Measurements from ENCODE around the gene C10orf71.

The C10orf71 gene

GRCh38 chr10:49348593-49348992 lies 49.6 kb downstream of the C10orf71 start:
- no peak for DNase-seq (ENCODE audit: low spot score in 2 of 2)
- H3K9me3 Mint-ChIP-seq, result peaks cover 9% of the 10 kb centered on the region
- no peaks in the 10 kb centered on the region for H3K4me1 Mint-ChIP-seq
- no peak overlapping the region for H3K4me3 Mint-ChIP-seq
- no peak for ATAC-seq
- H3K36me3 Mint-ChIP-seq, result no peaks in the 10 kb centered on the region
- no peak overlapping the region for H3K27ac Mint-ChIP-seq

GRCh38 chr10:49349390-49349789 lies 50.4 kb downstream of the C10orf71 start:
- peaks cover 9% of the 10 kb centered on the region for H3K9me3 Mint-ChIP-seq
- ATAC-seq, result no peak
- H3K4me1 Mint-ChIP-seq, result no peaks in the 10 kb centered on the region
- no peak overlapping the region for H3K4me3 Mint-ChIP-seq
- DNase-seq (ENCODE audit: low spot score in 2 of 2), result no peak
- H3K36me3 Mint-ChIP-seq, result no peaks in the 10 kb centered on the region
- H3K27ac Mint-ChIP-seq, result no peak overlapping the region

- Mint-ChIP-seq H3K4me3 (no peak overlapping the region), H3K36me3 (no peaks in the 10 kb centered on the region), H3K27ac (no peak overlapping the region), H3K4me1 (no peaks in the 10 kb centered on the region), H3K9me3 (peaks cover 9% of the 10 kb centered on the region)
- DNase-seq (ENCODE audit: low spot score in 2 of 2) (no peak), ATAC-seq (no peak)
Observed at GRCh38 chr10:49350138-49350537, 51.2 kb downstream of the C10orf71 start.

DNA sequence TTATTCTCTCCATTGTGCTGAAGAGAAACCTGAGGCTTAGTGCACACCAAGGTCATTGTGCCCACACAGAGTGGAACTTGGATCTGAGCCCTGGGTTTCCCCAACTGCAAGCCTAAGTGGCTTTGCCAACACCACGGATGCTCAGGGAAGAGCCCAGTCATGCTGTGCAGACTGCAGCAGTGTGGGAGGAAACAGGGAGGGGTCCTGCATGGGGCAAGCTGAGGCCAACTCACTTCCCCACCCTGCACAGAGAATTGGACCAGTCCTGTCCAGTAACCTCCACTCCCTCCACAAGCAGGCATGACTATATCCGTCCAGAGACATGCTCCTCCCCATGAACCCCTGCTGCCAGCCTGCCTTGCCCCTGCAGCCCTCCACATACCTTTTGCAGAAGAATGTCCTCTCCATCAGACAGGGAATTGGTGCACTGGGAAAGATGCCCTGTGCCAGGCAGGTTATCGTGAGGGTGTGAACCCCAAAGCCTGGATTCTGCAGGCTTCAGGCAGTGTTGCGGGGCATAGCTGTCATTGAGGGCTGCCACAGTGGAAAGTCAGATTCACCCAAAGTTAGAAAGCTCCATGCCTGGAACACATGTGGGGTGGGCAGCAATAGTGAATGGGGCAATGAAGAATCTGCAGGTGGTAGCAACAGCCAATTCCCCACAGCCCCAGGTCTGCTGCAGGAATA lies 52.0 kb downstream of the C10orf71 start:
- Mint-ChIP-seq H3K4me3 (no peak overlapping the region), H3K4me1 (no peaks in the 10 kb centered on the region), H3K36me3 (no peaks in the 10 kb centered on the region), H3K27ac (no peak overlapping the region), H3K9me3 (peaks cover 9% of the 10 kb centered on the region)
- no peak for ATAC-seq
- no peak for DNase-seq (ENCODE audit: low spot score in 2 of 2)

GRCh38 chr10:49351669-49352068 lies 52.7 kb downstream of the C10orf71 start:
- no peak for ATAC-seq
- no peak overlapping the region for H3K4me3 Mint-ChIP-seq
- H3K9me3 Mint-ChIP-seq, result peaks cover 9% of the 10 kb centered on the region

DNA sequence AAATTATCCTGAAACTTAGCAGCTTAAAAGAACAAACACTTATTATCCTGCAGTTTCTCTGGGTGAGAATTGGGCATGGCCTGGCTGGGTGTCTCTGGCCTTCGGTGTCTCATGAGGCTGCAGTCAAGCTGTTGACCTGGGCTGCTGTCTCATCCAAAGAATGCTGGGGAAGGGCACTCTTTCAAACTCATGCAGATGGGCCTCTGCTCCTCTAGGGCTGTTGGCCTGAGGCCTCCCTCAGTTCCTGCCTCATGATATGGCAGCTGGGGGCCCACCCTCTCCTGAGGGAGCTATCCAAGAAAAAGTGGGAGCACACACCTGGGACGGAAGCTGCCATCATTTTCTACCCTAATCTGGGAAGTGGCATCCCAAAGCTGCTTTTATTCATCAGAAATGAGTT lies 53.4 kb downstream of the C10orf71 start:
- Mint-ChIP-seq H3K36me3 (no peaks in the 10 kb centered on the region), H3K4me1 (peaks cover 5% of the 10 kb centered on the region), H3K9me3 (peaks cover 9% of the 10 kb centered on the region), H3K4me3 (no peak overlapping the region), H3K27ac (no peak overlapping the region)
- ATAC-seq (no peak), DNase-seq (ENCODE audit: low spot score in 2 of 2) (no peak)

More at GRCh38 chr10:49351669-49352068, 52.7 kb downstream of the C10orf71 start:
- DNase-seq (ENCODE audit: low spot score in 2 of 2), result no peak
- Mint-ChIP-seq H3K27ac (no peak overlapping the region), H3K4me1 (peaks cover 1% of the 10 kb centered on the region), H3K36me3 (no peaks in the 10 kb centered on the region)

GRCh38 chr10:49353026-49353894 lies 54.3 kb downstream of the C10orf71 start:
- Mint-ChIP-seq H3K27ac (no peak overlapping the region), H3K4me1 (peaks cover 5% of the 10 kb centered on the region), H3K36me3 (no peaks in the 10 kb centered on the region), H3K9me3 (peaks cover 9% of the 10 kb centered on the region), H3K4me3 (no peak overlapping the region)
- ATAC-seq (no peak), DNase-seq (ENCODE audit: low spot score in 2 of 2) (no peak)

GRCh38 chr10:49353895-49354566 lies 55.1 kb downstream of the C10orf71 start:
- H3K36me3 Mint-ChIP-seq, result no peaks in the 10 kb centered on the region
- ATAC-seq (no peak), DNase-seq (ENCODE audit: low spot score in 2 of 2) (peak in 1 of 2 donors; percentile 43)
- no peak overlapping the region for H3K27ac Mint-ChIP-seq
- peaks cover 8% of the 10 kb centered on the region for H3K9me3 Mint-ChIP-seq
- no peak overlapping the region for H3K4me3 Mint-ChIP-seq
- peaks cover 5% of the 10 kb centered on the region for H3K4me1 Mint-ChIP-seq

DNA sequence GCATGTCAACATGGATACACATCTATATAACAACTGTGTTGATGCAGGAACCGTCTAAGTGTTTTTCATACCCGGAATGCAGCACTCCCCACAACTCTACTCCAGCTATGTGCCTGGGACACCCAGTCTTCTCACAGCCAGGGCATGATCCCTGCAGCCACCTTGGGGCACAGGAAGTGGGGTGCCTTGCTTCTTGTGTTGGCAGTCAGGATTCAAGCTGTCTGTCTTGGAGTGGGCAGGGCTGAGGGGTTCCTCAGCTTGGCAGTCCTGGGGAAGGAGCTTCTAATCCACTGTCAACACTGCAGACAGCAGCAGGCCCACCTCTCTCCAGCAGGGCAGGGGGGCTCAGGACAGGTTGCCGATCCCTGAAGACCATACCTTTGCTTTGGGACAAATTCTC lies 55.6 kb downstream of the C10orf71 start:
- H3K36me3 Mint-ChIP-seq, result no peaks in the 10 kb centered on the region
- H3K4me3 Mint-ChIP-seq, result no peak overlapping the region
- no peak overlapping the region for H3K27ac Mint-ChIP-seq
- peak in 1 of 2 donors; percentile 38 for DNase-seq (ENCODE audit: low spot score in 2 of 2)
- peaks cover 5% of the 10 kb centered on the region for H3K9me3 Mint-ChIP-seq
- ATAC-seq, result no peak
- H3K4me1 Mint-ChIP-seq, result peaks cover 5% of the 10 kb centered on the region

- DNase-seq (ENCODE audit: low spot score in 2 of 2), result peak in 1 of 2 donors; percentile 18
- H3K27ac Mint-ChIP-seq, result no peak overlapping the region
- H3K4me3 Mint-ChIP-seq, result no peak overlapping the region
- peaks cover 5% of the 10 kb centered on the region for H3K4me1 Mint-ChIP-seq
- H3K9me3 Mint-ChIP-seq, result peaks cover 3% of the 10 kb centered on the region
- ATAC-seq, result no peak
- no peaks in the 10 kb centered on the region for H3K36me3 Mint-ChIP-seq
Observed at GRCh38 chr10:49355221-49355620, 56.3 kb downstream of the C10orf71 start.

DNA sequence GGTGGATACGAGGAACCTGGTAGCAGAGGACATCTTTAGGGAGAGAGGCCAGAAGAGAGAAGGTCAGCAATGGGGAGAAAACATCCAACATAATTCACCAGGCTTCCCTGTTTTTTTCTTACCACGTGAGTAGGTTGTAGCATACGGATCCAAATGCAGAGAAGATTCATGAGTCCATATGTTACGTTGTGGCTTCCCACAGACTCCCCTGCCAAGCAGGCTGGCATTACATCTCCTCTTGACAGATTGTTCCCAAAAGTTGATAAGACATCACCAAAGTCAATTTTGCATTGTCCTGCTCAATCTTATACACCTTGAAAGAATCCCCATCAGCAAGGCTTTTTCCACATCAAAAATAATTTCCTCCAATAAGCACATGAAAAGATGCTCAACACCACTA lies 57.2 kb downstream of the C10orf71 start:
- H3K36me3 Mint-ChIP-seq, result no peaks in the 10 kb centered on the region
- ATAC-seq (no peak), DNase-seq (ENCODE audit: low spot score in 2 of 2) (peak in 1 of 2 donors; percentile 30)

GRCh38 chr10:49356944-49357343 lies 58.0 kb downstream of the C10orf71 start:
- no peak overlapping the region for H3K27ac Mint-ChIP-seq
- H3K36me3 Mint-ChIP-seq, result no peaks in the 10 kb centered on the region
- peaks cover 5% of the 10 kb centered on the region for H3K4me1 Mint-ChIP-seq
- DNase-seq (ENCODE audit: low spot score in 2 of 2) (peak in 1 of 2 donors; percentile 44), ATAC-seq (peak; percentile 80)
- H3K9me3 Mint-ChIP-seq, result no peaks in the 10 kb centered on the region
- H3K4me3 Mint-ChIP-seq, result no peak overlapping the region

More for the DNA sequence above, 57.2 kb downstream of the C10orf71 start:
- no peak overlapping the region for H3K27ac Mint-ChIP-seq
- no peaks in the 10 kb centered on the region for H3K9me3 Mint-ChIP-seq
- peaks cover 5% of the 10 kb centered on the region for H3K4me1 Mint-ChIP-seq
- no peak overlapping the region for H3K4me3 Mint-ChIP-seq

GRCh38 chr10:49357910-49358309 lies 58.9 kb downstream of the C10orf71 start:
- no peak overlapping the region for H3K4me3 Mint-ChIP-seq
- H3K36me3 Mint-ChIP-seq, result no peaks in the 10 kb centered on the region
- peaks cover 5% of the 10 kb centered on the region for H3K4me1 Mint-ChIP-seq
- H3K9me3 Mint-ChIP-seq, result no peaks in the 10 kb centered on the region
- DNase-seq (ENCODE audit: low spot score in 2 of 2), result no peak
- no peak overlapping the region for H3K27ac Mint-ChIP-seq
- ATAC-seq, result no peak

- DNase-seq (ENCODE audit: low spot score in 2 of 2) (peak in 1 of 2 donors; percentile 30), ATAC-seq (no peak)
- Mint-ChIP-seq H3K4me3 (no peak overlapping the region), H3K27ac (no peak overlapping the region), H3K4me1 (peaks cover 5% of the 10 kb centered on the region), H3K36me3 (no peaks in the 10 kb centered on the region), H3K9me3 (no peaks in the 10 kb centered on the region)
Observed at GRCh38 chr10:49359349-49360270, 60.6 kb downstream of the C10orf71 start.
